ENCODE results near the gene ITGBL1. TPM values are rescaled to one million over a fixed set of nuclear protein-coding genes. Genes with fewer than 3 reads are reported as not detected.

The ITGBL1 gene
- total RNA-seq, 1 experiment from 2014 or later, result 0.22 TPM

DNA sequence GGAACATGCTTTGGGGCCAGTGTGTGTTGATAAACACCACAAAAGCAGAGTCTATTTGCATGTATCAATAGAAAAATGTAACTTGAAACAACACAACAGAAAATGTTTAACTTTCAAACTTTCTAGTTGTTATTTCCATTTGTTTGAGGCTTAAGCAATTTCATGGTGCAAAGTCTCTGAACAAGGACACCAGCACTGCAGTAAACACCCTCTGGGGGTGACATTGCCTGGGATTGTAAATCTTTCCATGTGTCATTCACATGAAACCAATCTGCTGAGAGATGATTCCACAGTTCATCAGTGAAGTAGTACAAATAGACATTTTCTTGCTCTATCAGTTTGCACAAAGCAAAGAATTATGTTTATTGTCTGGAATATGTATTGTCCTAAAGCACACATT, 124.5 kb downstream of the ITGBL1 start:
- no peaks in the 10 kb centered on the region for H3K4me1 Mint-ChIP-seq
- DNase-seq (ENCODE audit: low spot score), result no peak

DNA sequence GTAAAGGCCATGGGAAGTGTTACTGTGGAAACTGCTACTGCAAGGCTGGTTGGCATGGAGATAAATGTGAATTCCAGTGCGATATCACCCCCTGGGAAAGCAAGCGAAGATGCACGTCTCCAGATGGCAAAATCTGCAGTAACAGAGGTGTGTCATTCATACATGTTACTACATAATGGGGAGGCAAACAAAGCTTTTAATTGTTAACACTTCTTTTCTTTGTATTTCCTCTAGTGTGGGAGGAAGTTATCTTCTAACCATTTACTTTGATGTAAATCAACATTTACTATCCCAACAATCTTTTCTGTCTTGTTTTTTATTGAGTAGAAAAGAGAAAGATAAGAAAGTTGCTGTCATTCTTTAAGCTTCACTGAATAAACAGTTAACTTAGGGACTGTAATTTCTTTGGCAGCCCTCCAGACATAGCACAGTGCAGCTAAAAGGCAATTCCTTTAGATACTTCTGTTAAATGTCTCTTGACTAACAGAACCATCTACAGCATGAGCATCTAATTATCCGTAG, 126.9 kb downstream of the ITGBL1 start:
- H3K4me3 Mint-ChIP-seq, result no peak overlapping the region
- H3K4me1 Mint-ChIP-seq, result no peaks in the 10 kb centered on the region
- TF ChIP-seq NFATC4 (CRISPR knock-in tag; IDR thresholded peaks at IDR 0.05), result no peak
- TF ChIP-seq, protein P1, sequence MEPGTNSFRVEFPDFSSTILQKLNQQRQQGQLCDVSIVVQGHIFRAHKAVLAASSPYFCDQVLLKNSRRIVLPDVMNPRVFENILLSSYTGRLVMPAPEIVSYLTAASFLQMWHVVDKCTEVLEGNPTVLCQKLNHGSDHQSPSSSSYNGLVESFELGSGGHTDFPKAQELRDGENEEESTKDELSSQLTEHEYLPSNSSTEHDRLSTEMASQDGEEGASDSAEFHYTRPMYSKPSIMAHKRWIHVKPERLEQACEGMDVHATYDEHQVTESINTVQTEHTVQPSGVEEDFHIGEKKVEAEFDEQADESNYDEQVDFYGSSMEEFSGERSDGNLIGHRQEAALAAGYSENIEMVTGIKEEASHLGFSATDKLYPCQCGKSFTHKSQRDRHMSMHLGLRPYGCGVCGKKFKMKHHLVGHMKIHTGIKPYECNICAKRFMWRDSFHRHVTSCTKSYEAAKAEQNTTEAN (CRISPR knock-in tag; IDR thresholded peaks at IDR 0.05), result no peak
- TF ChIP-seq, protein P2, sequence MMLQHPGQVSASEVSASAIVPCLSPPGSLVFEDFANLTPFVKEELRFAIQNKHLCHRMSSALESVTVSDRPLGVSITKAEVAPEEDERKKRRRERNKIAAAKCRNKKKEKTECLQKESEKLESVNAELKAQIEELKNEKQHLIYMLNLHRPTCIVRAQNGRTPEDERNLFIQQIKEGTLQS (CRISPR knock-in tag; conservative IDR thresholded peaks at IDR 0.05), result no peak
- TF ChIP-seq, protein P3, sequence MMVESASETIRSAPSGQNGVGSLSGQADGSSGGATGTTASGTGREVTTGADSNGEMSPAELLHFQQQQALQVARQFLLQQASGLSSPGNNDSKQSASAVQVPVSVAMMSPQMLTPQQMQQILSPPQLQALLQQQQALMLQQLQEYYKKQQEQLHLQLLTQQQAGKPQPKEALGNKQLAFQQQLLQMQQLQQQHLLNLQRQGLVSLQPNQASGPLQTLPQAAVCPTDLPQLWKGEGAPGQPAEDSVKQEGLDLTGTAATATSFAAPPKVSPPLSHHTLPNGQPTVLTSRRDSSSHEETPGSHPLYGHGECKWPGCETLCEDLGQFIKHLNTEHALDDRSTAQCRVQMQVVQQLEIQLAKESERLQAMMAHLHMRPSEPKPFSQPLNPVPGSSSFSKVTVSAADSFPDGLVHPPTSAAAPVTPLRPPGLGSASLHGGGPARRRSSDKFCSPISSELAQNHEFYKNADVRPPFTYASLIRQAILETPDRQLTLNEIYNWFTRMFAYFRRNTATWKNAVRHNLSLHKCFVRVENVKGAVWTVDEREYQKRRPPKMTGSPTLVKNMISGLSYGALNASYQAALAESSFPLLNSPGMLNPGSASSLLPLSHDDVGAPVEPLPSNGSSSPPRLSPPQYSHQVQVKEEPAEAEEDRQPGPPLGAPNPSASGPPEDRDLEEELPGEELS (CRISPR knock-in tag; IDR thresholded peaks at IDR 0.05), result no peak
- TF ChIP-seq, protein P4, sequence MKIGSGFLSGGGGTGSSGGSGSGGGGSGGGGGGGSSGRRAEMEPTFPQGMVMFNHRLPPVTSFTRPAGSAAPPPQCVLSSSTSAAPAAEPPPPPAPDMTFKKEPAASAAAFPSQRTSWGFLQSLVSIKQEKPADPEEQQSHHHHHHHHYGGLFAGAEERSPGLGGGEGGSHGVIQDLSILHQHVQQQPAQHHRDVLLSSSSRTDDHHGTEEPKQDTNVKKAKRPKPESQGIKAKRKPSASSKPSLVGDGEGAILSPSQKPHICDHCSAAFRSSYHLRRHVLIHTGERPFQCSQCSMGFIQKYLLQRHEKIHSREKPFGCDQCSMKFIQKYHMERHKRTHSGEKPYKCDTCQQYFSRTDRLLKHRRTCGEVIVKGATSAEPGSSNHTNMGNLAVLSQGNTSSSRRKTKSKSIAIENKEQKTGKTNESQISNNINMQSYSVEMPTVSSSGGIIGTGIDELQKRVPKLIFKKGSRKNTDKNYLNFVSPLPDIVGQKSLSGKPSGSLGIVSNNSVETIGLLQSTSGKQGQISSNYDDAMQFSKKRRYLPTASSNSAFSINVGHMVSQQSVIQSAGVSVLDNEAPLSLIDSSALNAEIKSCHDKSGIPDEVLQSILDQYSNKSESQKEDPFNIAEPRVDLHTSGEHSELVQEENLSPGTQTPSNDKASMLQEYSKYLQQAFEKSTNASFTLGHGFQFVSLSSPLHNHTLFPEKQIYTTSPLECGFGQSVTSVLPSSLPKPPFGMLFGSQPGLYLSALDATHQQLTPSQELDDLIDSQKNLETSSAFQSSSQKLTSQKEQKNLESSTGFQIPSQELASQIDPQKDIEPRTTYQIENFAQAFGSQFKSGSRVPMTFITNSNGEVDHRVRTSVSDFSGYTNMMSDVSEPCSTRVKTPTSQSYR (CRISPR knock-in tag; IDR thresholded peaks at IDR 0.05), result no peak
- TF ChIP-seq RELA (CRISPR knock-in tag; IDR thresholded peaks at IDR 0.05; ENCODE audit: borderline replicate concordance), result no peak
- no peak for TF ChIP-seq MXD4 (CRISPR knock-in tag; IDR thresholded peaks at IDR 0.05; ENCODE audit: borderline replicate concordance)
- TF ChIP-seq, protein P5, sequence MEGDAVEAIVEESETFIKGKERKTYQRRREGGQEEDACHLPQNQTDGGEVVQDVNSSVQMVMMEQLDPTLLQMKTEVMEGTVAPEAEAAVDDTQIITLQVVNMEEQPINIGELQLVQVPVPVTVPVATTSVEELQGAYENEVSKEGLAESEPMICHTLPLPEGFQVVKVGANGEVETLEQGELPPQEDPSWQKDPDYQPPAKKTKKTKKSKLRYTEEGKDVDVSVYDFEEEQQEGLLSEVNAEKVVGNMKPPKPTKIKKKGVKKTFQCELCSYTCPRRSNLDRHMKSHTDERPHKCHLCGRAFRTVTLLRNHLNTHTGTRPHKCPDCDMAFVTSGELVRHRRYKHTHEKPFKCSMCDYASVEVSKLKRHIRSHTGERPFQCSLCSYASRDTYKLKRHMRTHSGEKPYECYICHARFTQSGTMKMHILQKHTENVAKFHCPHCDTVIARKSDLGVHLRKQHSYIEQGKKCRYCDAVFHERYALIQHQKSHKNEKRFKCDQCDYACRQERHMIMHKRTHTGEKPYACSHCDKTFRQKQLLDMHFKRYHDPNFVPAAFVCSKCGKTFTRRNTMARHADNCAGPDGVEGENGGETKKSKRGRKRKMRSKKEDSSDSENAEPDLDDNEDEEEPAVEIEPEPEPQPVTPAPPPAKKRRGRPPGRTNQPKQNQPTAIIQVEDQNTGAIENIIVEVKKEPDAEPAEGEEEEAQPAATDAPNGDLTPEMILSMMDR (IDR thresholded peaks at IDR 0.05), result no peak
- no peak for TF ChIP-seq CREM (CRISPR knock-in tag; IDR thresholded peaks at IDR 0.05)
- no peak for TF ChIP-seq IRF2 (CRISPR knock-in tag; IDR thresholded peaks at IDR 0.05; ENCODE audit: borderline replicate concordance, low read depth)
- no peak for TF ChIP-seq ZNF317 (CRISPR knock-in tag; IDR thresholded peaks at IDR 0.05; ENCODE audit: borderline replicate concordance, low read depth)
- TF ChIP-seq, protein P6, sequence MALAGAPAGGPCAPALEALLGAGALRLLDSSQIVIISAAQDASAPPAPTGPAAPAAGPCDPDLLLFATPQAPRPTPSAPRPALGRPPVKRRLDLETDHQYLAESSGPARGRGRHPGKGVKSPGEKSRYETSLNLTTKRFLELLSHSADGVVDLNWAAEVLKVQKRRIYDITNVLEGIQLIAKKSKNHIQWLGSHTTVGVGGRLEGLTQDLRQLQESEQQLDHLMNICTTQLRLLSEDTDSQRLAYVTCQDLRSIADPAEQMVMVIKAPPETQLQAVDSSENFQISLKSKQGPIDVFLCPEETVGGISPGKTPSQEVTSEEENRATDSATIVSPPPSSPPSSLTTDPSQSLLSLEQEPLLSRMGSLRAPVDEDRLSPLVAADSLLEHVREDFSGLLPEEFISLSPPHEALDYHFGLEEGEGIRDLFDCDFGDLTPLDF (CRISPR knock-in tag; IDR thresholded peaks at IDR 0.05), result no peak
- ChIA-PET POLR2A (no interaction called here), CTCF (no interaction called here)
- no peaks in the 10 kb centered on the region for H3K36me3 Mint-ChIP-seq
- no peak for DNase-seq (ENCODE audit: low spot score)
- no peak overlapping the region for H3K27ac Mint-ChIP-seq
- H3K27me3 Mint-ChIP-seq (ENCODE audit: low read depth), result no peaks in the 10 kb centered on the region
- no peaks in the 10 kb centered on the region for H3K9me3 Mint-ChIP-seq
- ATAC-seq, result no peak

More for the DNA sequence above, 124.5 kb downstream of the ITGBL1 start:
- Mint-ChIP-seq H3K27me3 (ENCODE audit: low read depth) (no peaks in the 10 kb centered on the region), H3K9me3 (no peaks in the 10 kb centered on the region), H3K4me3 (no peak overlapping the region), H3K36me3 (no peaks in the 10 kb centered on the region), H3K27ac (no peak overlapping the region)
- CTCF ChIA-PET, result no interaction called here
- ATAC-seq, result no peak
- peak; percentile 60; the same call in 1 of the 2 replicates for TF ChIP-seq GABPB1 (CRISPR knock-in tag; IDR thresholded peaks at IDR 0.05)
- TF ChIP-seq ZNF263 (CRISPR knock-in tag; IDR thresholded peaks at IDR 0.05; ENCODE audit: low read depth), result no peak
- TF ChIP-seq ZNF232 (CRISPR knock-in tag; IDR thresholded peaks at IDR 0.05), result no peak
- POLR2A ChIA-PET, result no interaction called here
